SK-N-SH (cell line): Measurements from ENCODE around the gene SLC13A1. TPM values are rescaled to one million over a fixed set of nuclear protein-coding genes. Genes with fewer than 3 reads are reported as not detected.

ENCODE experiments used
- CTCF ChIA-PET: fragments of 300-600, 350-600 bp; formaldehyde crosslinking; extraction: SDS; loops from one replicate; lab custom pipeline; 2021; lab: Yijun Ruan, JAX
- POLR2A ChIA-PET: fragments of 350-600 bp; sonication (Branson Sonifier 250); formaldehyde crosslinking; extraction: SDS; loops from one replicate; lab custom pipeline; 2020; ENCODE audit warnings: antibody characterized with exemption, inconsistent platforms; lab: Yijun Ruan, JAX
- DNase-seq: peaks from one replicate; pipeline ENCODE4 v3.0.0; 2012
- H2AFZ ChIP-seq: fragments of 200-600 bp; sonication (generic); 2 replicates; pipeline ENCODE4 v1.8.1; 2016; ENCODE audit warnings: antibody characterized with exemption, mild to moderate bottlenecking, low read depth
- H3F3A ChIP-seq: fragments of 200-600 bp; sonication (generic); replicated peaks from 2 replicates; pipeline ENCODE3; 2016; ENCODE audit warnings: antibody characterized with exemption, mild to moderate bottlenecking; ENCODE audit not compliant: insufficient read depth
- H3K27ac ChIP-seq, 2 experiments: fragments of 200-500 bp in 1 of 2; fragments of 200-600 bp in 1 of 2; sonication (Bioruptor generic) in 1 of 2; sonication (generic), shearing (Covaris generic) in 1 of 2; 2 replicates each; pipeline versions ENCODE4 v1.5.1 to v1.6.1; 2014 to 2016; ENCODE audit warnings: low read depth in 2 of 2, inconsistent platforms in 1 of 2, low read length in 1 of 2, mild to moderate bottlenecking in 1 of 2, mixed read lengths in 1 of 2
- H3K27me3 ChIP-seq: fragments of 200-600 bp; sonication (generic), shearing (Covaris generic); 2 replicates; pipeline ENCODE4 v1.6.1; 2016; ENCODE audit warnings: mixed run types; ENCODE audit not compliant: insufficient read depth
- H3K36me3 ChIP-seq, 2 experiments: fragments of 200-500 bp in 1 of 2; fragments of 200-600 bp in 1 of 2; sonication (Bioruptor generic) in 1 of 2; sonication (generic) in 1 of 2; replicated peaks in 1 of 2; 2 replicates each; pipeline versions ENCODE3 to v1.5.1; 2014 to 2016; ENCODE audit warnings: low read length in 1 of 2, mild to moderate bottlenecking in 1 of 2; ENCODE audit not compliant: insufficient read depth in 2 of 2, control insufficient read depth in 1 of 2
- H3K4me1 ChIP-seq, 2 experiments: fragments of 200-500 bp in 1 of 2; fragments of 200-600 bp in 1 of 2; sonication (Bioruptor generic) in 1 of 2; sonication (generic), shearing (Covaris generic) in 1 of 2; 2 replicates each; pipeline versions ENCODE4 v1.5.1 to v1.6.1; 2014 to 2016; ENCODE audit warnings: low read depth in 1 of 2, low read length in 1 of 2, mixed run types in 1 of 2; ENCODE audit not compliant: insufficient read depth in 2 of 2, control insufficient read depth in 1 of 2
- H3K4me2 ChIP-seq: fragments of 200-600 bp; sonication (generic), shearing (Covaris generic); 2 replicates; pipeline ENCODE4 v1.6.1; 2017; ENCODE audit warnings: mixed run types
- H3K4me3 ChIP-seq, 2 experiments: fragments of 200-500 bp in 1 of 2; fragments of 200-600 bp in 1 of 2; sonication (Bioruptor generic) in 1 of 2; sonication (generic), shearing (Covaris generic) in 1 of 2; 2 replicates each; pipeline versions ENCODE4 v1.5.1 to v1.8.1; 2014 to 2016; ENCODE audit warnings: low read depth in 2 of 2, inconsistent platforms in 1 of 2, low read length in 1 of 2, mild to moderate bottlenecking in 1 of 2, mixed read lengths in 1 of 2, moderate library complexity in 1 of 2
- H3K79me2 ChIP-seq: fragments of 200-600 bp; sonication (generic); 2 replicates; pipeline ENCODE4 v1.8.1; 2017; ENCODE audit warnings: mild to moderate bottlenecking; ENCODE audit not compliant: insufficient read depth
- H3K9ac ChIP-seq: fragments of 200-600 bp; sonication (generic); 2 replicates; pipeline ENCODE4 v1.6.1; 2017; ENCODE audit warnings: mixed run types
- H3K9me2 ChIP-seq: fragments of 200-600 bp; sonication (generic); 2 replicates; pipeline ENCODE4 v1.6.1; 2017; ENCODE audit warnings: mixed run types
- H3K9me3 ChIP-seq: fragments of 200-600 bp; sonication (generic); 2 replicates; pipeline ENCODE4 v1.6.1; 2017; ENCODE audit warnings: mixed run types, mild to moderate bottlenecking, moderate library complexity
- H4K20me1 ChIP-seq: fragments of 200-600 bp; sonication (generic); 2 replicates; pipeline ENCODE4 v1.6.1; 2017; ENCODE audit warnings: mild to moderate bottlenecking, mixed run types; ENCODE audit not compliant: insufficient read depth
- ELF1 ChIP-seq: IDR thresholded peaks from 2 replicates; pipeline ENCODE4 v1.4.0; 2012
- EP300 ChIP-seq, 2 experiments: IDR thresholded peaks; 2 replicates each; pipeline versions ENCODE4 v1.4.0 to v1.6.1; 2012; ENCODE audit warnings: borderline replicate concordance in 1 of 2, low read depth in 1 of 2, low read length in 1 of 2
- EZH2phosphoT487 ChIP-seq: fragments of 200-600 bp; sonication (generic); IDR thresholded peaks from 2 replicates; pipeline ENCODE4 v1.6.1; 2017; ENCODE audit warnings: low read depth, mixed run types, mild to moderate bottlenecking, antibody characterized with exemption, moderate library complexity, borderline replicate concordance
- FOSL2 ChIP-seq: IDR thresholded peaks from 2 replicates; pipeline ENCODE4 v1.4.0; 2012; ENCODE audit warnings: low read depth, mild to moderate bottlenecking, moderate library complexity, borderline replicate concordance
- FOXM1 ChIP-seq: IDR thresholded peaks from 2 replicates; pipeline ENCODE4 v1.4.0; 2012; ENCODE audit warnings: low read depth, mild to moderate bottlenecking
- GATA2 ChIP-seq: sonication (generic); formaldehyde crosslinking; IDR thresholded peaks from 2 replicates; pipeline ENCODE4 v1.5.0; 2020; ENCODE audit warnings: mild to moderate bottlenecking, missing genetic modification reagents
- IRF3 ChIP-seq: fragments of 150-350 bp; IDR thresholded peaks from 2 replicates; pipeline ENCODE4 v1.6.1; 2016; ENCODE audit warnings: mild to moderate bottlenecking, low read depth, low read length
- MAX ChIP-seq: IDR thresholded peaks from 2 replicates; pipeline ENCODE4 v1.4.0; 2012; ENCODE audit warnings: low read depth
- MEF2A ChIP-seq: IDR thresholded peaks from 2 replicates; pipeline ENCODE4 v1.4.0; 2012; ENCODE audit warnings: low read depth, borderline replicate concordance
- NRF1 ChIP-seq: IDR thresholded peaks from 2 replicates; pipeline ENCODE4 v1.6.1; 2012; ENCODE audit warnings: low read depth, mild to moderate bottlenecking, low read length
- PBX3 ChIP-seq: IDR thresholded peaks from 2 replicates; pipeline ENCODE4; 2012
- RAD21 ChIP-seq: IDR thresholded peaks from 2 replicates; pipeline ENCODE4 v1.6.1; 2012; ENCODE audit warnings: mild to moderate bottlenecking, low read length
- SIN3A ChIP-seq: IDR thresholded peaks from 2 replicates; pipeline ENCODE4 v1.6.1; 2012; ENCODE audit warnings: low read depth, mild to moderate bottlenecking, low read length, moderate library complexity, borderline replicate concordance
- TEAD4 ChIP-seq: IDR thresholded peaks from 2 replicates; pipeline ENCODE4 v1.4.0; 2012; ENCODE audit warnings: mild to moderate bottlenecking, borderline replicate concordance; ENCODE audit not compliant: insufficient read depth
- USF1 ChIP-seq: IDR thresholded peaks from 2 replicates; pipeline ENCODE4 v1.4.0; 2012; ENCODE audit warnings: low read depth, borderline replicate concordance
- WGBS: methylation state at CpG from one replicate; pipeline ENCODE4 v1.1.6; 2017; ENCODE audit warnings: low lambda C conversion rate; 5-methylcytosine and 5-hydroxymethylcytosine counted together
- polyA plus RNA-seq, 3 experiments: library from polyadenylated mRNA; depleted of rRNA; stranded (reverse); fragments of >200 nt; gene quantifications; 2 replicates each; pipeline ENCODE4 v1.2.3, GENCODE V29; 2012
- TF ChIP-seq, protein P1 (sequence below): IDR thresholded peaks from 2 replicates; pipeline ENCODE4 v1.6.1; 2012; ENCODE audit warnings: mild to moderate bottlenecking, low read depth, low read length, moderate library complexity
- TF ChIP-seq, protein P2 (sequence below): fragments of 200-600 bp; sonication (generic); IDR thresholded peaks from 2 replicates; pipeline ENCODE4 v1.6.1; 2017; ENCODE audit warnings: antibody characterized with exemption, mild to moderate bottlenecking, moderate library complexity

SLC13A1 gene
- polyA plus RNA-seq, 1 of the 3 experiments (the other 2 are of a cell fraction) = not detected

- Histone ChIP-seq H3K36me3 (no peaks in the 10 kb centered on the region), H3K9me2 (no peaks in the 10 kb centered on the region), H4K20me1 (no peaks in the 10 kb centered on the region), H3K9me3 (peaks cover 7% of the 10 kb centered on the region; the same call in 1 of the 2 replicates), H3K4me1 (no peaks in the 10 kb centered on the region), H2AFZ (no peak overlapping the region), H3F3A (no peaks in the 10 kb centered on the region), H3K27ac (no peak overlapping the region), H3K4me2 (no peak overlapping the region), H3K27me3 (no peaks in the 10 kb centered on the region), H3K79me2 (no peaks in the 10 kb centered on the region), H3K9ac (no peak overlapping the region), H3K4me3 (no peak overlapping the region)
- ChIA-PET POLR2A (no interaction called here), CTCF (no interaction called here)
- TF ChIP-seq NRF1 (no peak), USF1 (no peak), MAX (no peak)
- 5% methylated on average over 2 of the region's 2 CpGs for WGBS
- DNase-seq = no peak
Measured at GRCh38 chr7:123218866-123219265, 19.1 kb upstream of the SLC13A1 start.

- Histone ChIP-seq H4K20me1 (no peaks in the 10 kb centered on the region), H3K27me3 (no peaks in the 10 kb centered on the region), H3F3A (no peaks in the 10 kb centered on the region), H2AFZ (no peak overlapping the region), H3K4me2 (no peak overlapping the region), H3K9ac (no peak overlapping the region), H3K27ac (no peak overlapping the region), H3K79me2 (no peaks in the 10 kb centered on the region), H3K9me3 (peaks cover 7% of the 10 kb centered on the region; the same call in 1 of the 2 replicates), H3K4me3 (no peak overlapping the region), H3K36me3 (no peaks in the 10 kb centered on the region), H3K4me1 (no peaks in the 10 kb centered on the region), H3K9me2 (no peaks in the 10 kb centered on the region)
- 57% methylated on average over 1 of the region's 1 CpG for WGBS
- no peak for DNase-seq
- ChIA-PET CTCF (interaction anchor here (1.4 kb wide), 1 partner anchor 62 kb away, joined by 3 read pairs; no protein-coding TSS in a partner anchor), POLR2A (no interaction called here)
- TF ChIP-seq GATA2 (CRISPR knock-in tag) = no peak
- no peak for TF ChIP-seq MAX
- TF ChIP-seq, protein P1, sequence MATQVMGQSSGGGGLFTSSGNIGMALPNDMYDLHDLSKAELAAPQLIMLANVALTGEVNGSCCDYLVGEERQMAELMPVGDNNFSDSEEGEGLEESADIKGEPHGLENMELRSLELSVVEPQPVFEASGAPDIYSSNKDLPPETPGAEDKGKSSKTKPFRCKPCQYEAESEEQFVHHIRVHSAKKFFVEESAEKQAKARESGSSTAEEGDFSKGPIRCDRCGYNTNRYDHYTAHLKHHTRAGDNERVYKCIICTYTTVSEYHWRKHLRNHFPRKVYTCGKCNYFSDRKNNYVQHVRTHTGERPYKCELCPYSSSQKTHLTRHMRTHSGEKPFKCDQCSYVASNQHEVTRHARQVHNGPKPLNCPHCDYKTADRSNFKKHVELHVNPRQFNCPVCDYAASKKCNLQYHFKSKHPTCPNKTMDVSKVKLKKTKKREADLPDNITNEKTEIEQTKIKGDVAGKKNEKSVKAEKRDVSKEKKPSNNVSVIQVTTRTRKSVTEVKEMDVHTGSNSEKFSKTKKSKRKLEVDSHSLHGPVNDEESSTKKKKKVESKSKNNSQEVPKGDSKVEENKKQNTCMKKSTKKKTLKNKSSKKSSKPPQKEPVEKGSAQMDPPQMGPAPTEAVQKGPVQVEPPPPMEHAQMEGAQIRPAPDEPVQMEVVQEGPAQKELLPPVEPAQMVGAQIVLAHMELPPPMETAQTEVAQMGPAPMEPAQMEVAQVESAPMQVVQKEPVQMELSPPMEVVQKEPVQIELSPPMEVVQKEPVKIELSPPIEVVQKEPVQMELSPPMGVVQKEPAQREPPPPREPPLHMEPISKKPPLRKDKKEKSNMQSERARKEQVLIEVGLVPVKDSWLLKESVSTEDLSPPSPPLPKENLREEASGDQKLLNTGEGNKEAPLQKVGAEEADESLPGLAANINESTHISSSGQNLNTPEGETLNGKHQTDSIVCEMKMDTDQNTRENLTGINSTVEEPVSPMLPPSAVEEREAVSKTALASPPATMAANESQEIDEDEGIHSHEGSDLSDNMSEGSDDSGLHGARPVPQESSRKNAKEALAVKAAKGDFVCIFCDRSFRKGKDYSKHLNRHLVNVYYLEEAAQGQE = no peak
- no peak for TF ChIP-seq EP300 (IDR thresholded peaks at IDR 0.05; ENCODE audit: borderline replicate concordance in 1 of 2, low read depth in 1 of 2, low read length in 1 of 2)
- no peak for TF ChIP-seq EZH2phosphoT487
- no peak for TF ChIP-seq TEAD4
- TF ChIP-seq PBX3 = no peak
- no peak for TF ChIP-seq FOXM1
- TF ChIP-seq SIN3A = no peak
- TF ChIP-seq, protein P2, sequence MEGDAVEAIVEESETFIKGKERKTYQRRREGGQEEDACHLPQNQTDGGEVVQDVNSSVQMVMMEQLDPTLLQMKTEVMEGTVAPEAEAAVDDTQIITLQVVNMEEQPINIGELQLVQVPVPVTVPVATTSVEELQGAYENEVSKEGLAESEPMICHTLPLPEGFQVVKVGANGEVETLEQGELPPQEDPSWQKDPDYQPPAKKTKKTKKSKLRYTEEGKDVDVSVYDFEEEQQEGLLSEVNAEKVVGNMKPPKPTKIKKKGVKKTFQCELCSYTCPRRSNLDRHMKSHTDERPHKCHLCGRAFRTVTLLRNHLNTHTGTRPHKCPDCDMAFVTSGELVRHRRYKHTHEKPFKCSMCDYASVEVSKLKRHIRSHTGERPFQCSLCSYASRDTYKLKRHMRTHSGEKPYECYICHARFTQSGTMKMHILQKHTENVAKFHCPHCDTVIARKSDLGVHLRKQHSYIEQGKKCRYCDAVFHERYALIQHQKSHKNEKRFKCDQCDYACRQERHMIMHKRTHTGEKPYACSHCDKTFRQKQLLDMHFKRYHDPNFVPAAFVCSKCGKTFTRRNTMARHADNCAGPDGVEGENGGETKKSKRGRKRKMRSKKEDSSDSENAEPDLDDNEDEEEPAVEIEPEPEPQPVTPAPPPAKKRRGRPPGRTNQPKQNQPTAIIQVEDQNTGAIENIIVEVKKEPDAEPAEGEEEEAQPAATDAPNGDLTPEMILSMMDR = no peak
- no peak for TF ChIP-seq IRF3
- TF ChIP-seq NRF1 = no peak
- no peak for TF ChIP-seq FOSL2
- TF ChIP-seq RAD21 = no peak
- TF ChIP-seq ELF1 = no peak
- TF ChIP-seq MEF2A = no peak
Measured at GRCh38 chr7:123216825-123217224, 17.1 kb upstream of the SLC13A1 start.
